Suprapubic skin (tissue), 4 donors: Measurements from ENCODE around the gene NTSR1.

Experiments used
- CTCF ChIP-seq, 2 donors: fragments of 200-600 bp in 1 of 2; fragments of 450-650 bp in 1 of 2; sonication (generic) in 1 of 2; IDR thresholded peaks; one replicate each; pipeline ENCODE4 v1.5.1; 2016 to 2019; ENCODE audit warnings: antibody characterized with exemption in 2 of 2, mild to moderate bottlenecking in 1 of 2, moderate library complexity in 1 of 2
- EP300 ChIP-seq: sonication (generic); formaldehyde crosslinking; IDR thresholded peaks from one replicate; pipeline ENCODE4 v1.6.1; 2017; ENCODE audit warnings: antibody characterized with exemption
- POLR2AphosphoS5 ChIP-seq, 3 donors: sonication (generic); formaldehyde crosslinking; IDR thresholded peaks; one replicate each; pipeline ENCODE4 v1.6.1; 2017; ENCODE audit warnings: antibody characterized with exemption in 3 of 3

DNA sequence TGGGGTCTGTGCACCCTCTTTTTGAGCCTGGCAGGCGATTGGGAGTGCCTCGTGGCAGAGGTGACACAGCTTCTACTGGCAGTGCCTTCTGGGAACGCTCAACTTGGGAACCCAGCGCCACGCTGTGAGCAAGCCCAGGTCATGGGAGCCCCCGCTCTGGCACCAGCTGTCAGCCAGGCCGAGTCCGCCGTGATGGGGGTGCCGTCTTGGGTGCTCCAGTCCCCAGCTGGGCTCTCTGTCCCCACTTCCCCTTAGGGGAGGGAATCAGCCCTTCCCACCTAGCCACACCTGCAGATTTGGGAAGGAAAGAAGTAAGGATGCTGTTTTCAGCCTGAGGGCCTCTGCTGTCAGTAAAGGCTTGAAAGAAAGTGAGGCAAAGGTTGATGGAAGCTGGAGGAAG, 31.0 kb upstream of the NTSR1 start:
- TF ChIP-seq POLR2AphosphoS5 (IDR thresholded peaks at IDR 0.05) (no peak), CTCF (IDR thresholded peaks at IDR 0.05) (no peak), EP300 (no peak)
